GM19240 (cell line): Measurements from ENCODE around the gene KNCN.
A peak's percentile ranks its signal among the peaks of the same experiment; 100 is the strongest.

ENCODE experiments used
- DNase-seq: peaks from one replicate; pipeline ENCODE4 v3.0.0; 2011; ENCODE audit warnings: low spot score; ENCODE audit not compliant: insufficient read length

Gene KNCN

GRCh38 chr1:46544561-46545240 is 6.7 kb downstream of the KNCN start:
- no peak for DNase-seq

DNA sequence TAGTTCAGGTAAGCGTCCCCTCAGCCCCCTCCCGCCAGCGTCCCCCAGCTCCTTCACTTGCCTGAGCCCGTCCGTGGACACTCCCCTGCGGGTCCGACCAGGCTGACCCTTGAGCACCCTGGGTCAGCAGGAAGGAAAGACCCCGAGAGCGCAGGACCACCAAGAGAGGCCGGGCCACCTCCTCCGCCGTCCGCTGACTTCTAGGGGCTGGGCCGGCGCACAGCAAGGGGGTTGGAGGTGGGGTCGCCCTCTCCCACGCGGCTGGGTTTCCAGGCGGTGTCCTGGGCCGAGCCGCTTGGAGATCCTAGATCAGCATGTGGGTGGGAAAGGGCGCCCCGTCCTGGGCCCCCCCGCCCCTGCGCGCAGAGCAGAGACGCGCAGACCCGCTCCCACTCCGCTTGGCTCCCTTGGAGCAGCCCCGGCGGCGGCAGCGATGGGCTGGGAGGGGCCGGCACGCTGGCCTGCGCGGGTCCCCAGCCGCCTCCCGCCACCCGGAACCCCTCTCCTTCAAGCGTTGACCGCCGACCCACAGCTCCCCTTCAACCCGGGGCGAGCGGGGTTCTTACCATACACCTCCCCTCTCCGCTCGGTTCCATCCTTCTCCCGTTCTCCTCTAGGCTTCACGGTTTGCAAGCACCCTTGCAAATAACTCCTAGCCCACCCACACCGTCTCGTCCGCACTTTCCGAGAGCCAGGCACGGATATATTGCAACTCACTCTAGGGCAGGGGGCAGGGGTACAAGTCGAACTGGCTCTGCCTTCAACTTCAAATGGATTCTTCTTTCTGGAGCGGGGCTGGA is 7.5 kb downstream of the KNCN start:
- no peak for DNase-seq

DNA sequence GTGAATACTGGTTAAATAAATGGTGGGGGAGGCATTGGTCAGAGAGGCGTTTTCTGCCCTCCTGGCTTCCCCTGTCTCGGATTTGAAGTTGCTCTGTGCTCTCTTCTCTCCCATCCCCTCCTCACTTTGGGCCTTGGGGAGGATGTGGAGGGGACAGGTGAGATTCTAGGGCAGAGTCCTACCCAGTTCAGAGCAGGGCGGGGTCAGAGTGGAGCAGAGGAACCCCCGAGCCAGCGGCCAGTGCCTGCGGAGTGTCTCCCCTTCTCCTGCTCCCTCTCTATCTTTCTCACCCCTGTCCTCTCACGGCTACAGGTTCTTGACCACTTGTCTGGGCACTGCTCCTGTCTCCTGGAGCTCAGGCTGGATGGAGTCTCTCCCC is 8.1 kb downstream of the KNCN start:
- DNase-seq, result no peak

DNA sequence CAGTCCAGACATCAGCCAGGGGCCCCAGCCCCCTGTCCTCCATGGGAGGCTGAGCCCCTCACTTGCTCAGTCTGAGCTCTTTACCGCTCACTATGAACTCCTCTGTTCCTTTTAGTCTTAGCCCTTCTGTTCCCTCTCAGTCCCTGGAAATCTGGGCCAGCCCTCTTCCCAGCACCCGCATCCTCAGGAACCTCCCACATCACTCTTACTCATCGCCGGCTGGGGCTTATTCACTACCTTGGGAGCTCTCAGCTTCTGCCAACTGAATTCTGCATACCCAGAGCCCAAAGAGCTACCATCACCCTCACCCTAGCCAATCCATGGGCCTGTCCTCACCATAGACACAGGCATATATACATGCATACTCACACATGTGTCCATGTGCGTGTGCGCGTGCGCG is 11.5 kb downstream of the KNCN start:
- DNase-seq, result no peak

- DNase-seq, result no peak
These were observed 13.3 kb downstream of the KNCN start for GRCh38 chr1:46538147-46538546.

DNA sequence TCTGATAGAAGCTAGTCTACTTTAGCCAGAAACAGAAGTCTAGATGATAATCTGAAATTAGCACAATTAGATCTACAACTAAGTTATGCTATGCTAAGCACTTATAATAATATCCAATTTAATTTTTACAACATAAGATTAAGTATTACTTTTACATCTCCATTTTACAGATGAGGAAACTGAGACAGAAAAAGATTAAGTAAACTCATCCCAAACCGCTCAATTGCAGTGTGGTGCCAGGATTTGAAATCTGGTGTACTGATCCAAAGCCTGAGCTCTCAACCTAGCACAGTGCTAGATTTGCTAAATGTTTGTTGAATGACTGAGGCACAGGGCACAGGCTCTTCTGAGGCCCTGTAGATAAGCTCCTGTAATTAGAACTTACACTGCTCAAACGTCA is 13.8 kb downstream of the KNCN start:
- DNase-seq, result no peak

DNA sequence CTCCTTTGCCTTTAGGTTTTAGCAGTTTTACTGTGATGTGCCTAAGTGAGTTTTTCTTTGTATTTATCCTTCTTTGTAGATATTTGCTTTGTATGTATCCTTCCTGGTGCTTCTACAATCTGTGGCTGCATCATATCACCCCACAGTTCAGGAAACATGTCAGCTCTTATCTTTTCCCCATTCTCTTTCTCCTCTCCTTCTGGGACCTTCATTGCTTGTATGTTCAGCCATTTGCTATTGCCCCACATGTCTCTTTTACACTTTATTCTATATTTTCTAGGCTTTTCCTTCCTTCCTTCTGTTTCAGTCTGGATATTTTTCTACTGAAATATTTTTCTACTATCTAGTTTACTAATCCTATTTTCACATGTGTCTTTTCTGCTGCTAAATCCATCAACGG is 14.9 kb downstream of the KNCN start:
- DNase-seq, result no peak

GRCh38 chr1:46535063-46535462 is 16.4 kb downstream of the KNCN start:
- DNase-seq, result no peak

DNA sequence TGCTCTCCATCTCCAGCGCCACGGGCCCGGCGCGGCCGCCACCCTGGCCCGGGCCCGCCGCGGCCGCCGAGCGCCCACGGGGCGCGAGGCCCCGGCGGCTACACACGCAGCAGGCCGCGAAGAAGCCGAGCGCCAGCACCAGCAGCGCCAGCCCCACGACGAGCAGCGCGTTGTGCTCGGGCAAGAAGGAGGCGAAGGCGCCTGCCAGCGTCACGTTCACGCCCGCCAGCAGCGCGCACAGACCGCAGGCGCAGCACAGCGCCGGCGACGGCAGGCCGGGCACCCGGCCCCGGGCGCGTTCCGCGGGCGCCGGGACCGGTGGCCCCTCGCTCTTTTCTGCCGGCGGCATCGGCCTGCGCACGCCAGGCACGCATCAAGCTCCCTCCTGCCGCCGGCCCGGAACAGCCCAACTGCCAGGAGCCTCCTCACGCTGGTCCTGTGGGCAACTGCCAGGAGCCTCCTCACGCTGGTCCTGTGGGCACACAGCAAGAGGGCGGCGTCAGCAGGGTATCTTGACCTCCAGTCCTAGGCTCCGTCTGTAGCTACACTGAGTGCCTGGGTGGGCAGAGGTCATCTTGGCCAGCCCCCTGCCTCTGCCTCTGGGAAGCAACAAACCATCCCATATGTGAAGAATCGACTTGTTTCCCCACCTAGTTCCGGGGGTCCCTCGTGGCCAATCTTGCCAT is 18.1 kb downstream of the KNCN start:
- no peak for DNase-seq

GRCh38 chr1:46532498-46533178 is 18.8 kb downstream of the KNCN start:
- peak; percentile 60 for DNase-seq

DNA sequence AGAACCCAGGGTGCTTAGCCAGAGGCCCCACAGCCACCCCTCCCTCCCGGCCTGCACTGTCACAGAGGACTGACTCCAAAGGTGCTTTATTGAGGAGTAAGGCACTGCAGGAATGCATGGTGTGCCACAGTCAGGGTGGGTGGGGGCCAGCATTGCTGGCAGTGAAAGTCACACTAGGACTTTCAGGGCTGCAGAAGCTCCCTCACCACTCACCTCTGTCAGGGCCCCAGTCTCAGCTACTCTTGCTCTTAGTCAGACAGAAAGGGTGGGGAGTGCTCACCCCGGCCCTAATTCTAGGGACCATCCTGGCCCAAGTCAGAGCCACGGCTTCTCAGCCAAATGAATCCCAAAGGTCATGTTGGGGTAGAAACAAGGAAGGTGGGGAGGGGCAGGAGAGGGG is 19.4 kb downstream of the KNCN start:
- no peak for DNase-seq

- no peak for DNase-seq
These were observed 20.5 kb downstream of the KNCN start for GRCh38 chr1:46530791-46531409.

DNA sequence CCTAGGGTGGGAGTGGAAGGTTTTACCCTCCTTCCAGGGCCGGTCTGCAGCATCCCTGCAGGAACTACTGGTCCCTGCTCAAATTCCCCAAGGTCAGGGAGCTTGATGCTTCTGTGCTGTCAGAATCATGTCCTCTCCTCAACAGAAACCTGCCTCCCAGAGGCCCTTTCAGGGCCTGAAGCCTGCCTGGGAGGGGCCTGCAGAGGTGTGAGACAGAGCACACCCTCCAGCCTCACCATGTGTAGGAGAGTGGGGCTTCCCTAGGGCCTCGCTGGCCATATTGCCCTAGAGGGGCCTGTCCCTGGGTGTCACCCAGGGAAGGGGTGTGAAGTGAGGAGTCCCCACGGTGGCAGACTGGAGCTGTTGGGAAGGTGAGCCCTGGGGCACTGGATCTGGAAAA is 21.1 kb downstream of the KNCN start:
- no peak for DNase-seq

DNA sequence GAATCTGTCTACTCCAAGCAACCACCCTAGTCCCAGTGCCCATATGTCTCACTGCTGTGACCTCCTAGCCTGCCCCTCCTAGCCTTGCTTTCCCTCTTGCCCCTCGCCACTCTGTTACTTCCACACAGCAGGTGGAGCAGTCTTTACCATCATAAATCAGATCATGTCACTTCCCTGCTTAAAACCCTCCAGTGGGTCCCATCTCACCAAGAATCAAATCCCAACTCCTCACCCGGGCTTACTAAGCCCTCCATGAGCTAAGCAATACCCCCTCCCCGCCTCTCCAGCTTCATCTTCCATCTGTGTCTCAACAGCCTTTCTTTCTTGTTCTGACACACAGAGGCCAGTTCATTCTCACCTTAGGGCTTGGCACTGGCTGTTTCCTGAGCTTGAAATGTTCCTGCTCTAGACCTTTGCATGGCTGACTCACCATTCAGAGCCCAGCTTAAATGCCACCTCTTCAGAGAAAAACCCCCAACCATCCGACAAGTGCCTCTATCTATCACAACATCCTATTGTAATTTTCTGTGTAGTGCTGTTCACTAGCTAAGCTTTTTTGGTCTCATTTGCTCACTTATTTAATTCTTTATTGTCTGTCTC is 22.3 kb downstream of the KNCN start:
- no peak for DNase-seq

GRCh38 chr1:46528297-46528955 is 23.0 kb downstream of the KNCN start:
- DNase-seq, result no peak

DNA sequence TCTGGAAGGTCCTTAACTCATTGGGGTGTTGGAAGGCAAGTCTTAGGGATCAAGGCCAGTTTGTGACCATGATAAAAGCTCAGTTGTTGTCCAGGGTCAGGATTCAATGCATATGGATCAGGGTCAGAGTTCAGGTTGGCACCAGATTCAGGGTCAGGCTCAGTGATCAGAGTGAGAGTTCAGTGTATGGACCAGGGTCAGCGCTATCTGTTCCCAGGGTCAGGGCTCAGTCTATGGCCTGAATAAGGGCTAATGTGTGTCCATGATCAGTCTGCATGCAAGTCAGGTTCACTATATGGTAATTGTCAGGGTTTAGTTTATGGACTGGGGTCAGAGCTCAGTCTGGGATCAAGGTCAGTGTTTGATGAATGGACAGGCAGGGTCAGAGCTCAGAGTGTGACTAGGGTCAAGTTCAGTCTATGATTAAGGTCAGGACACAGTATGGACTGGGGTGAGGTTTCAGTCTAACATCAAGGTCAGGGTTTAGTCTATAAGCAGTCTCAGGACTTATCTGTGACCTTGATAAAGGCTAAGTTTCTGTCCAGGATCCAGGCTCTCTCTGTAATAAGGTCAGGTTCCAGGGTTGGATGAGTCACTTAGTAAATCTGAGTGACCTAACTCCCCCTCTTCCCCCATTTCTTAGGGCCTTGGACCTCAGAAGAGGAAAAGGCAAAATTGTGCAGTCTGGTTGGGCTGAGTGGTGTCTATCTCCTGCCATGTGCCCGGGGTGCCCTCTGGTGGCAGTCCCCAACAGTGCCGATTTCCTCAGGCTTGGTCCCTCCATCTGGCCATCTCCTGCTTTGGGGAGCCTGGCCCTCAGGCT is 23.8 kb downstream of the KNCN start:
- DNase-seq, result peak; percentile 92

DNA sequence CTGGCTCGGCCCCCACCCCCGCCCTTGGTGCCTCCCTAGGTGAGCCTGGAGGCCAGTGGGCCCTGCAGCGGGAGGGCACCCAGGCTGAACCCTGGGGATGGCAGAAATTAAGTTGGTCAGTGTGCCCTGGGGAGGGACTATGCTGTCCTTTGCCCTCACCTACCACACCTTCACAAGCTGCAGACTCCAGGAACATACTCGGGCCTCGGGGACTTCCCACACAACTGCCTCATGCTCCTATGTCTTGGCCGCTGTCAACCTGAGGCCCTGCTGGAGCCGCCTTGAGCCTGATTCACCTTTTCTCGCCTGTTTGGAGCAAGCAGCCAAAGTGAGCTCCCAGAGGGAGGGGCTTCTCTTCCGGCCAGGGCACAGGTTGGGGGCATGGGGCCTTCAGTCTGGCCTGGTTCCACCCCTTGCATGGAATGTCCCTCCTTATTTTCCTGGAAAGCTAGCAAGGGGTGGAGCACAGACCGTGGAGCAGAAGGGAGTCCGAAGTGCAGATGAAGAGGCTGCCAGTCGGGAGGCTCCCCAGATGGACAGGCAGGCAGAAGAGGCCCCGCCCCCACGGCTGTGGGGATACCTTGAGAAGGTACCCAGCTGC is 24.7 kb downstream of the KNCN start:
- no peak for DNase-seq

GRCh38 chr1:46526013-46526690 is 25.3 kb downstream of the KNCN start:
- DNase-seq, result no peak
